ENCODE data around the gene ZKSCAN7.

The ZKSCAN7 gene

DNA sequence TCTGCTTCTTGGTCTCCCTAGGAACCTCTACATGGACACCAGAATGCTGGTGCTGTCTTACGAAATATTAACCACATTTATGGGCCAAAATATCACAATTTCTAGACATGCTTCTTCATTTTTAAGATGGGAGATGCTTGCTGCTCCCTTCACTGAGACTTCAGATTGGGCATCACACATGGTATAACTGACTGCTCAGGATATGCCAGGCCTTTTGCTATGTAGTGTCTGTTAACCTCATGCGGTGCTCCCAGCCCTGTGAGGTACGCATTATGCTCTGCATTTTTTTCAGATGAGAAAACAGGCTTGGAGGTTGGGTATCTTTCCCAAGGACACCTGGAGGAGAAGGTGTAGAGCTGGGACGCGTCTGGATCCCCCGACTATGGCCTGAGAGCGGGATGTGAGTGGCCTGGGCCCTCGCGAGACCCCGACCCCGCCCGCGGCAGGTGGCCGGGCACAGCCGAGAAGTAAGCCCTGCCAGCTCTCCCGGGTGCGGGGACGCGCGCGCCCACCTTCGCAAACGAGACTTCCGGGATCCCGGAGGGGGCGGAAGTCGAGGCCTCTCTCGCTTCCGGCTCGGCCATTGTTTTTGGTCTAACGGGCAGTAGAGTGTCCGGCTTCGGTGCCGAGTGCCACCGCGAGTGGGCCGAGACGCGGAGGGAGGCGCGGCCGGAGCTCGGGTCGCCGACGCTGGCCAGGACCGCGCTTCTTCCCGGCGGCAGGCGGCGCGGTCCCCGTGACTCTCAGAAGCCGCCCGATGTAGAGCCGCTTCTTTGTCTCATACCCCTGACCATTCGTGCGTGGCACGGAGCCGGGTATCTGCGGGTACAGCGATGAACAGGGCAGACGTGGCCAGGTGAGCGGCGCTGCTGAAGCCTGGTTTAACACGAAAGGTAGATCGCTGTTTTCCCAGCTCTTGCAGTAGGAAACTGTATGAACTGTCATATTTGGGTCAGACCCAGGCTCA, at the start of gene ZKSCAN7:
ZKSCAN7 (plus strand) TSS at position 568 of the 967 bp plus-strand sequence. CDS start 1,855 bp downstream, outside the sequence.
- no peak for DNase-seq (ENCODE audit: extremely low read depth, low read depth)
- TF ChIP-seq, protein P1, sequence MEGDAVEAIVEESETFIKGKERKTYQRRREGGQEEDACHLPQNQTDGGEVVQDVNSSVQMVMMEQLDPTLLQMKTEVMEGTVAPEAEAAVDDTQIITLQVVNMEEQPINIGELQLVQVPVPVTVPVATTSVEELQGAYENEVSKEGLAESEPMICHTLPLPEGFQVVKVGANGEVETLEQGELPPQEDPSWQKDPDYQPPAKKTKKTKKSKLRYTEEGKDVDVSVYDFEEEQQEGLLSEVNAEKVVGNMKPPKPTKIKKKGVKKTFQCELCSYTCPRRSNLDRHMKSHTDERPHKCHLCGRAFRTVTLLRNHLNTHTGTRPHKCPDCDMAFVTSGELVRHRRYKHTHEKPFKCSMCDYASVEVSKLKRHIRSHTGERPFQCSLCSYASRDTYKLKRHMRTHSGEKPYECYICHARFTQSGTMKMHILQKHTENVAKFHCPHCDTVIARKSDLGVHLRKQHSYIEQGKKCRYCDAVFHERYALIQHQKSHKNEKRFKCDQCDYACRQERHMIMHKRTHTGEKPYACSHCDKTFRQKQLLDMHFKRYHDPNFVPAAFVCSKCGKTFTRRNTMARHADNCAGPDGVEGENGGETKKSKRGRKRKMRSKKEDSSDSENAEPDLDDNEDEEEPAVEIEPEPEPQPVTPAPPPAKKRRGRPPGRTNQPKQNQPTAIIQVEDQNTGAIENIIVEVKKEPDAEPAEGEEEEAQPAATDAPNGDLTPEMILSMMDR (IDR thresholded peaks at IDR 0.05; ENCODE audit: low read depth, low read length) = no peak; the same call in 1 of the 2 replicates

DNA sequence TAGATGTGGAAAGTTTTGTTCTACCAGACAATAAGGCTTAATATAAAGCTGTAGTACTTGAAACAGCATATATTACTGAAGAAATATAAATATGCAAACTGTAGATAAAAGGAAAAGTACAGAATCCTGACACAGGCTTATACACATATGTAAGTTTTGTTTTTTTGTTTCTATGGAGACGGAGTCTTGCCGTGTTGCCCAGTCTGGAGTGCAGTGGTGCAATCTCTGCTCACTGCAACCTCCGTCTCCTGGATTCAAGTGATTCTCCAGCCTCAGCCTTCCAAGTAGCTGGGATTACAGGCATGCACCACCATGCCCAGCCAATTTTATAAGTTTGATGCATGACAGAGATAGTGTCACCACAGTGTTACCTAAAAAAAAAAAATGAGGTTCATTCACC, 48.4 kb upstream of the ZKSCAN7 start:
- DNase-seq (ENCODE audit: extremely low read depth, low read depth) = no peak
- TF ChIP-seq, protein P1 (IDR thresholded peaks at IDR 0.05; ENCODE audit: low read depth, low read length) = no peak

DNA sequence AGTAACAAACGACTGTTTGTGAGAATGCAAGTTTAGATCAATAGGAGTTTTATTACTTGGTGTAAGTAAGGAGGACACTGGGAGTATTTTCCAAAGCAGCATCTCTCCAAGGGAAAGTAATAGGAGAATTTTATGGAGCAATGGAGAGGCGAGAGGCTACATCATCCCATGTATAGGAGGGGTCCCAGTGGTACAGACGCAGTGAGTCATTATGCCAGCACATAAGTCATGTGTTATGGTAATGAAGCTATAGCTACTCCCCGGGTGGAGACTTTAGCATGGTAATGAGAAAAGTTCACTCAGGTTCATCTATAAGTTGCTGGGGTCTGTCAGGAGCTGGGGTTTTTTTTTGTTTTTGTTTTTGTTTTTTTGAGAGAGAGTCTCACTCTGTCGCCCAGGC, 48.0 kb upstream of the ZKSCAN7 start:
- no peak for DNase-seq (ENCODE audit: extremely low read depth, low read depth)
- TF ChIP-seq, protein P1 (IDR thresholded peaks at IDR 0.05; ENCODE audit: low read depth, low read length) = no peak

DNA sequence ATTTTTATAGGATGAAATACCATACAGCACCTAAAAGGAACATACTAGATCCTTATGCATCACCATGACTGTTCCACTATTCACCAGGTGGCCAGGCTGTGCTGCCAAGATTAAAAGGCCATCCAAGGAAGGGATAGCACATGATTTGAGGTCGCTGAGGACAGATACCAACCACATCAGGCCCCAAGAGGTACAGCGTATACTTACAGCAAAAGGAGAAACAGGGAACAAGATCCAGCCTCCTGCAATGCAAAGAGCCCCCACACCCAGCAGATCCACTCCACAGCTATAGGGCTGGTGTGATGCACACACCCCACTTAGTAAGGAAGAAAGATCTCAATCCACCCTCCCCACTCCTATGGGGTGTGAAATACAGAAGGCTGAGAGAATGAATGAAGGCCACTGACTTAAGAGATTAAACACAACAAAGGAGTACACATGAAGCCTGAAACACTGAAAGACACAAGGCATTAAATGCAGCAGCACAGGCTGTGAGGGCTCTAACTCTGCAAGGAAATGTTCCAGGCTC, 45.5 kb upstream of the ZKSCAN7 start:
- TF ChIP-seq, protein P1 (IDR thresholded peaks at IDR 0.05; ENCODE audit: low read depth, low read length) = no peak
- DNase-seq (ENCODE audit: extremely low read depth, low read depth) = no peak

DNA sequence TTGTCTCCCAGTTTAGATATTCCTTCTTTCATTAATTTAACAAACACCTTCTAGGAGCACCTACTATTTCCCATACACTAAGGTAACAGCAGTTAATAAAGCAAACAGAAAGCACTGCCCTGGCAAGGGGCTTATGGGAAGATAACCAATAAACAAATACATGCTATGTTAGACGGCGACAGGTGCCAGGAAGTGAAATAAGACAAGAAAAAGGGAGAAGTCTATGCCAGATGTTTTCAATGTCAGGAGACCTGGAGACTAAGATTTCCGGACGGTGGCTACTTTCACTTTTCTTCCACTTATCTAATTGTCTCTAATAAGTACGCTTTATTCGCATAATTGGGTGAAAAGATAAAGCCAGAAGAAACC, 45.0 kb upstream of the ZKSCAN7 start:
- TF ChIP-seq, protein P1 (IDR thresholded peaks at IDR 0.05; ENCODE audit: low read depth, low read length) = no peak

DNA sequence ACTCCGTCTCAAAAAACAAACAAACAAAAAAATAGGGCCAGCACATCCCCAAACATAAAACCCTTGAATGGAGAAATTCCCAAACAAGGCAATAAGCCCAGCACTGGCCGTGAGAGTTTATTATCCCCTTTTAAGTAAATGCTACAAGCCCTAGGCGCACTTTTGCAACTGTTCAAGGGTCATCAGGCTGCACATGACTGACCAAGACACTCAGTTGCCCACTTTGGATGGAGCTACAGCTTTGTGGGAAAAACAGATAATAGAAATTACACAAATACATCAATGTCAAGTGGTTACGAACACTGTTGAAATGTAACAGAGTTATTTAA, 43.8 kb upstream of the ZKSCAN7 start:
- TF ChIP-seq, protein P1 (IDR thresholded peaks at IDR 0.05; ENCODE audit: low read depth, low read length) = no peak
- DNase-seq (ENCODE audit: extremely low read depth, low read depth) = no peak

More for the DNA sequence above, 45.0 kb upstream of the ZKSCAN7 start:
- no peak for DNase-seq (ENCODE audit: extremely low read depth, low read depth)

DNA sequence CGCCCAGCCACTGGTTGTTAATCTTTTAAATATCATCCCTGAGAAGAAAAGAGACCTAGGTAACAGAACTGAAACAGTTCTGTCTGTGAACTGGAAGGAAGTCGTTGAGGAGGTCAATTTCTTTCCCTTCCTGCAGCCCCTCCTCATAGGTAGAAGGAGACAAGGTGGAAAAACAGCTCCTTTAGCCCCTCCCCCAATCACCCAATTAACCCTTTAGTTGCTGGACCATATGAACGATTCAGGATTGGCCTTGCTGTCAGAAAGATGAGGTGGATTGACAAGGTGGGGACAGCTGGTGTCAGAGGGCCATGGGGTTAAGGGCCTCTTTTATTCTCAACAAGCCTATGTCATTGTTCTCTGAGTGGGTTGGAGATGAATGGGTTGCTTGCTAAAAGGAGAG, 41.5 kb upstream of the ZKSCAN7 start:
- no peak for DNase-seq (ENCODE audit: extremely low read depth, low read depth)
- TF ChIP-seq, protein P1 (IDR thresholded peaks at IDR 0.05; ENCODE audit: low read depth, low read length) = no peak

Measured in AG09319 (cell line).